Activated CD8-positive, alpha-beta T cell treated with anti-CD3 and anti-CD28 coated beads for 36 hours (primary cell): Measurements from ENCODE around the gene SEMA5B. TPM values are rescaled to one million over a fixed set of nuclear protein-coding genes. Genes with fewer than 3 reads are reported as not detected.

Experiments used
- ATAC-seq: fragments of 200-7000 bp; cut with Tn5 transposase; one replicate; pipeline ENCODE4 v1.10.0; 2021; ENCODE audit warnings: mild to moderate bottlenecking, moderate library complexity
- CTCF ChIA-PET: fragments of 350-600 bp; sonication (Branson Sonifier 250); formaldehyde crosslinking; loops from one replicate; lab custom pipeline; 2021; ENCODE audit warnings: antibody characterized with exemption; lab: Charles Lee
- POLR2A ChIA-PET: fragments of 350-600 bp; sonication (Branson Sonifier 250); formaldehyde crosslinking; loops from one replicate; lab custom pipeline; 2021; ENCODE audit warnings: antibody characterized with exemption; lab: Charles Lee
- DNase-seq: peaks from one replicate; pipeline ENCODE4 v3.0.0-alpha.2; 2020
- H3K27ac Mint-ChIP-seq: one replicate; pipeline ENCODE4 v1.8.0; 2021; ENCODE audit warnings: mild to moderate bottlenecking, mixed read lengths
- H3K27me3 Mint-ChIP-seq: one replicate; pipeline ENCODE4 v1.8.0; 2021; ENCODE audit warnings: mixed read lengths
- H3K36me3 Mint-ChIP-seq: one replicate; pipeline ENCODE4 v1.8.0; 2021; ENCODE audit warnings: low read depth, mixed read lengths
- H3K4me1 Mint-ChIP-seq: one replicate; pipeline ENCODE4 v1.8.0; 2021; ENCODE audit warnings: low read depth, mixed read lengths
- H3K4me3 Mint-ChIP-seq: one replicate; pipeline ENCODE4 v1.8.0; 2021; ENCODE audit warnings: mild to moderate bottlenecking, moderate library complexity, mixed read lengths
- H3K9me3 Mint-ChIP-seq: one replicate; pipeline ENCODE4 v1.8.0; 2021; ENCODE audit warnings: mixed read lengths
- intact Hi-C: fragments of 100-400 bp; cut with micrococcal nuclease; formaldehyde crosslinking; loops from one replicate; pipeline ENCODE4 v1.10.0; 2022
- total RNA-seq, 2 experiments: library from RNA; stranded (reverse); gene quantifications; one replicate each; pipeline ENCODE4 v1.2.3, GENCODE V29; 2021
- TF ChIP-seq, protein P1 (sequence below): fragments of 200-600 bp; IDR thresholded peaks from one replicate; pipeline ENCODE4 v1.8.0; 2022; ENCODE audit warnings: antibody characterized with exemption, mild to moderate bottlenecking

The SEMA5B gene
- total RNA-seq, 2 experiments from 2014 or later, result not detected

- POLR2A ChIA-PET, result interaction anchor here (1.7 kb wide), 1 partner anchor 9 kb away, joined by 6 read pairs; no protein-coding TSS in a partner anchor
- Mint-ChIP-seq H3K27ac (no peak overlapping the region), H3K4me1 (no peaks in the 10 kb centered on the region), H3K9me3 (no peaks in the 10 kb centered on the region), H3K4me3 (no peak overlapping the region), H3K27me3 (peaks cover 3% of the 10 kb centered on the region), H3K36me3 (no peaks in the 10 kb centered on the region)
- intact Hi-C loops, result no loop called here
- TF ChIP-seq, protein P1, sequence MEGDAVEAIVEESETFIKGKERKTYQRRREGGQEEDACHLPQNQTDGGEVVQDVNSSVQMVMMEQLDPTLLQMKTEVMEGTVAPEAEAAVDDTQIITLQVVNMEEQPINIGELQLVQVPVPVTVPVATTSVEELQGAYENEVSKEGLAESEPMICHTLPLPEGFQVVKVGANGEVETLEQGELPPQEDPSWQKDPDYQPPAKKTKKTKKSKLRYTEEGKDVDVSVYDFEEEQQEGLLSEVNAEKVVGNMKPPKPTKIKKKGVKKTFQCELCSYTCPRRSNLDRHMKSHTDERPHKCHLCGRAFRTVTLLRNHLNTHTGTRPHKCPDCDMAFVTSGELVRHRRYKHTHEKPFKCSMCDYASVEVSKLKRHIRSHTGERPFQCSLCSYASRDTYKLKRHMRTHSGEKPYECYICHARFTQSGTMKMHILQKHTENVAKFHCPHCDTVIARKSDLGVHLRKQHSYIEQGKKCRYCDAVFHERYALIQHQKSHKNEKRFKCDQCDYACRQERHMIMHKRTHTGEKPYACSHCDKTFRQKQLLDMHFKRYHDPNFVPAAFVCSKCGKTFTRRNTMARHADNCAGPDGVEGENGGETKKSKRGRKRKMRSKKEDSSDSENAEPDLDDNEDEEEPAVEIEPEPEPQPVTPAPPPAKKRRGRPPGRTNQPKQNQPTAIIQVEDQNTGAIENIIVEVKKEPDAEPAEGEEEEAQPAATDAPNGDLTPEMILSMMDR, result no peak
- ATAC-seq, result no peak
- CTCF ChIA-PET, result no interaction called here
- no peak for DNase-seq
Measured at GRCh38 chr3:123058505-123058904, 30.9 kb upstream of the SEMA5B start.

GRCh38 chr3:123055352-123055751 is 27.8 kb upstream of the SEMA5B start:
- intact Hi-C loops, result no loop called here
- ChIA-PET CTCF (no interaction called here), POLR2A (no interaction called here)
- H3K27ac Mint-ChIP-seq, result no peak overlapping the region
- no peak for ATAC-seq
- no peaks in the 10 kb centered on the region for H3K36me3 Mint-ChIP-seq
- TF ChIP-seq, protein P1, result no peak
- no peaks in the 10 kb centered on the region for H3K9me3 Mint-ChIP-seq
- no peaks in the 10 kb centered on the region for H3K27me3 Mint-ChIP-seq
- no peaks in the 10 kb centered on the region for H3K4me1 Mint-ChIP-seq
- DNase-seq, result no peak
- H3K4me3 Mint-ChIP-seq, result no peak overlapping the region

- Mint-ChIP-seq H3K4me1 (no peaks in the 10 kb centered on the region), H3K4me3 (no peak overlapping the region), H3K36me3 (no peaks in the 10 kb centered on the region), H3K9me3 (no peaks in the 10 kb centered on the region), H3K27me3 (no peaks in the 10 kb centered on the region), H3K27ac (no peak overlapping the region)
- TF ChIP-seq, protein P1, result no peak
- ChIA-PET CTCF (no interaction called here), POLR2A (no interaction called here)
- ATAC-seq (no peak), DNase-seq (no peak)
- intact Hi-C loops, result no loop called here
Measured at GRCh38 chr3:123054931-123055330, 27.4 kb upstream of the SEMA5B start.

GRCh38 chr3:123054109-123054778 is 26.7 kb upstream of the SEMA5B start:
- H3K4me1 Mint-ChIP-seq, result no peaks in the 10 kb centered on the region
- ChIA-PET CTCF (no interaction called here), POLR2A (no interaction called here)
- no peak for ATAC-seq
- H3K27me3 Mint-ChIP-seq, result no peaks in the 10 kb centered on the region
- H3K4me3 Mint-ChIP-seq, result no peak overlapping the region
- TF ChIP-seq, protein P1, result no peak
- H3K9me3 Mint-ChIP-seq, result no peaks in the 10 kb centered on the region
- DNase-seq, result no peak
- H3K36me3 Mint-ChIP-seq, result no peaks in the 10 kb centered on the region
- intact Hi-C loops, result no loop called here
- no peak overlapping the region for H3K27ac Mint-ChIP-seq

GRCh38 chr3:123053107-123053506 is 25.5 kb upstream of the SEMA5B start:
- H3K4me1 Mint-ChIP-seq, result no peaks in the 10 kb centered on the region
- H3K9me3 Mint-ChIP-seq, result no peaks in the 10 kb centered on the region
- ChIA-PET CTCF (no interaction called here), POLR2A (no interaction called here)
- H3K27ac Mint-ChIP-seq, result no peak overlapping the region
- intact Hi-C loops, result no loop called here
- no peak for ATAC-seq
- no peaks in the 10 kb centered on the region for H3K36me3 Mint-ChIP-seq
- DNase-seq, result no peak
- H3K27me3 Mint-ChIP-seq, result no peaks in the 10 kb centered on the region
- H3K4me3 Mint-ChIP-seq, result no peak overlapping the region
- TF ChIP-seq, protein P1, result no peak
